Lower lobe of right lung (tissue), 2 donors: ENCODE results near the gene MARVELD3. TPM values are rescaled to one million over a fixed set of nuclear protein-coding genes. Genes with fewer than 3 reads are reported as not detected.
"Not testable (repeated sequence)": the region's sequence is repeated elsewhere in the genome, so short reads cannot be mapped to it uniquely, and the experiment has no call there.

Source experiments
- ATAC-seq, 2 donors: fragments of 200-7000 bp; cut with Tn5 transposase; one replicate each; pipeline ENCODE4 v1.9.1; 2020 to 2022; ENCODE audit warnings: mild to moderate bottlenecking in 2 of 2, moderate library complexity in 2 of 2
- DNase-seq: peaks from one replicate; pipeline ENCODE4 v3.0.0-alpha.2; 2020
- H3K27ac ChIP-seq: fragments of 200-600 bp; one replicate; pipeline ENCODE4 v1.8.0; 2022
- H3K27me3 ChIP-seq: fragments of 200-600 bp; one replicate; pipeline ENCODE4 v1.8.0; 2022; ENCODE audit warnings: low read depth
- H3K36me3 ChIP-seq: fragments of 200-600 bp; one replicate; pipeline ENCODE4 v1.8.0; 2022; ENCODE audit warnings: mild to moderate bottlenecking
- H3K4me1 ChIP-seq: fragments of 200-600 bp; one replicate; pipeline ENCODE4 v1.8.0; 2022
- H3K4me3 ChIP-seq: fragments of 200-600 bp; one replicate; pipeline ENCODE4 v1.8.0; 2022; ENCODE audit warnings: mild to moderate bottlenecking
- H3K9me3 ChIP-seq: fragments of 200-600 bp; one replicate; pipeline ENCODE4 v1.8.0; 2022
- intact Hi-C: fragments of 100-400 bp; cut with DNase I; formaldehyde crosslinking; loops from one replicate; pipeline ENCODE4 v1.11.0; 2022
- long read RNA-seq: library from polyadenylated mRNA; unstranded; transcript quantifications from one replicate; pipeline ENCODE4 v2.0.0, GENCODE V29; 2021
- total RNA-seq: library from RNA; stranded (reverse); fragmentation: NEBNext Ultra II Directional; extraction: Animal tissue kit (Norgen Biotek cat#: 25700); gene quantifications from one replicate; pipeline ENCODE4 v1.2.1, GENCODE V29; 2021
- TF ChIP-seq, protein P1 (sequence below): fragments of 200-600 bp; IDR thresholded peaks from one replicate; pipeline ENCODE4 v1.8.0; 2022; ENCODE audit warnings: antibody characterized with exemption, mild to moderate bottlenecking
- donor health status: DM: no; HTN: yes; CAD: no; lungs with severe emphysema.

MARVELD3 gene, protein sequence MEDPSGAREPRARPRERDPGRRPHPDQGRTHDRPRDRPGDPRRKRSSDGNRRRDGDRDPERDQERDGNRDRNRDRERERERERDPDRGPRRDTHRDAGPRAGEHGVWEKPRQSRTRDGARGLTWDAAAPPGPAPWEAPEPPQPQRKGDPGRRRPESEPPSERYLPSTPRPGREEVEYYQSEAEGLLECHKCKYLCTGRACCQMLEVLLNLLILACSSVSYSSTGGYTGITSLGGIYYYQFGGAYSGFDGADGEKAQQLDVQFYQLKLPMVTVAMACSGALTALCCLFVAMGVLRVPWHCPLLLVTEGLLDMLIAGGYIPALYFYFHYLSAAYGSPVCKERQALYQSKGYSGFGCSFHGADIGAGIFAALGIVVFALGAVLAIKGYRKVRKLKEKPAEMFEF
- 6.7 TPM for total RNA-seq
- long read RNA-seq, transcript MARVELD3-202 (3 exons, 2,214 nt), result major isoform, 14 of 22 reads
- long read RNA-seq, partial matches to known transcripts, result 0 of 22 reads
- long read RNA-seq, other reads (novel, unspliced or antisense), result 1 of 22 reads

DNA sequence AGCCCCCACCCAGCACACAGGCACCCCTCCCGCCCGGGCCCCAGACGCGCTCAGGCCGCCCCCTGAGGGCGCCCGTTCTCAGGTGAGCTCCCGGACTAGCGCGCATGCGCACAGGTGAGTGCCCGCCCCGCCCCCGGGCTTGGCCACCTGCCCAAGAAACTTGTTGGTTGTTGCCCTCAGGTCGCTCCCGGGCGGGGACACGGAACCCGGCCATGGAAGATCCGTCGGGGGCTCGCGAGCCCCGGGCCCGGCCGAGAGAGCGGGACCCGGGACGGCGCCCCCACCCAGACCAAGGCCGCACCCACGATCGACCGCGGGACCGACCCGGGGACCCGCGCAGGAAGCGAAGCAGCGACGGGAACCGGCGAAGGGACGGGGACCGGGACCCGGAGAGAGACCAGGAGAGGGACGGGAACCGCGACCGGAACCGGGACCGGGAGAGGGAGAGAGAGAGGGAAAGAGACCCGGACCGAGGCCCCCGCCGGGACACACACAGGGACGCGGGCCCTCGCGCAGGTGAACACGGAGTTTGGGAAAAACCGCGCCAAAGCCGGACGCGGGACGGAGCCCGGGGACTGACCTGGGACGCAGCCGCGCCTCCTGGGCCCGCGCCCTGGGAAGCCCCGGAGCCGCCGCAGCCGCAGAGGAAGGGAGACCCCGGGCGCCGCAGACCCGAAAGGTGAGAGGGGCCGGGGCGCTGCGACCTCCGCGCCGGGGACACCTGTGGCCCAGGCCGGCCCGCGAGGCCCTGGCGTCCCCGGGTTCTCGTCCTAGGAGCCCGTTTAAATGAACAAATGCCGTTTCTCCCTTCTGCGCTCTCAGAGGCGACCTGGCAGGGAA, at the start of gene MARVELD3:
Gene MARVELD3 (plus strand): TSS at position 167 of the 840 bp plus-strand sequence. CDS start 46 bp downstream, at position 213.
- Histone ChIP-seq H3K27me3 (peaks cover 29% of the 10 kb centered on the region), H3K4me3 (peak within 1 kb of the TSS; percentile 65), H3K36me3 (no peaks in the 10 kb centered on the region), H3K27ac (peak within 1 kb of the TSS; percentile 56), H3K4me1 (peaks cover 8% of the 10 kb centered on the region), H3K9me3 (no peaks in the 10 kb centered on the region)
- TF ChIP-seq, protein P1, sequence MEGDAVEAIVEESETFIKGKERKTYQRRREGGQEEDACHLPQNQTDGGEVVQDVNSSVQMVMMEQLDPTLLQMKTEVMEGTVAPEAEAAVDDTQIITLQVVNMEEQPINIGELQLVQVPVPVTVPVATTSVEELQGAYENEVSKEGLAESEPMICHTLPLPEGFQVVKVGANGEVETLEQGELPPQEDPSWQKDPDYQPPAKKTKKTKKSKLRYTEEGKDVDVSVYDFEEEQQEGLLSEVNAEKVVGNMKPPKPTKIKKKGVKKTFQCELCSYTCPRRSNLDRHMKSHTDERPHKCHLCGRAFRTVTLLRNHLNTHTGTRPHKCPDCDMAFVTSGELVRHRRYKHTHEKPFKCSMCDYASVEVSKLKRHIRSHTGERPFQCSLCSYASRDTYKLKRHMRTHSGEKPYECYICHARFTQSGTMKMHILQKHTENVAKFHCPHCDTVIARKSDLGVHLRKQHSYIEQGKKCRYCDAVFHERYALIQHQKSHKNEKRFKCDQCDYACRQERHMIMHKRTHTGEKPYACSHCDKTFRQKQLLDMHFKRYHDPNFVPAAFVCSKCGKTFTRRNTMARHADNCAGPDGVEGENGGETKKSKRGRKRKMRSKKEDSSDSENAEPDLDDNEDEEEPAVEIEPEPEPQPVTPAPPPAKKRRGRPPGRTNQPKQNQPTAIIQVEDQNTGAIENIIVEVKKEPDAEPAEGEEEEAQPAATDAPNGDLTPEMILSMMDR, result no peak
- intact Hi-C loops, result no loop called here
- DNase-seq, result peak; percentile 88
- peak; percentile 81 to 91 for ATAC-seq

GRCh38 chr16:71576971-71577370, 49.0 kb upstream of the MARVELD3 start, which contains the start of gene TAT:
Gene TAT, minus strand, starts transcription at chr16:71577092. Its CDS starts 677 bp downstream, at chr16:71576415.
- ATAC-seq, result no peak
- Histone ChIP-seq H3K4me1 (no peaks in the 10 kb centered on the region), H3K4me3 (no peak within 1 kb of the TSS), H3K36me3 (no peaks in the 10 kb centered on the region), H3K27me3 (no peaks in the 10 kb centered on the region), H3K27ac (no peak within 1 kb of the TSS), H3K9me3 (no peaks in the 10 kb centered on the region)
- no peak for DNase-seq
- intact Hi-C loops, result no loop called here
- TF ChIP-seq, protein P1, result no peak

DNA sequence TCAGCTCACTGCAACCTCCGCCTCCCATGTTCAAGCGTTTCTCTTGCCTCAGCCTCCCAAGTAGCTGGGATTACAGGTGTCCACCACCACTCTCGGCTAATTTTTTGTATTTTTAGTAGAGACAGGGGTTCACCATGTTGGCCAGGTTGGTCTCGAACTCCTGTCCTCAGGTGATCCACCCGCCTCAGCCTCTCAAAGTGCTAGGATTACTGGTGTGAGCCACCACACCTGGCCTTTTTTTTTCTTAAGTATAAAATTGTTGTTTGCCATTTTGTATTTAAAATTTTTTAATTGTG, 43.5 kb upstream of the MARVELD3 start:
- intact Hi-C loops, H3K9me3 ChIP-seq, H3K4me3 ChIP-seq, H3K36me3 ChIP-seq, H3K27me3 ChIP-seq, ATAC-seq, H3K27ac ChIP-seq, DNase-seq, H3K4me1 ChIP-seq: not testable (repeated sequence)

DNA sequence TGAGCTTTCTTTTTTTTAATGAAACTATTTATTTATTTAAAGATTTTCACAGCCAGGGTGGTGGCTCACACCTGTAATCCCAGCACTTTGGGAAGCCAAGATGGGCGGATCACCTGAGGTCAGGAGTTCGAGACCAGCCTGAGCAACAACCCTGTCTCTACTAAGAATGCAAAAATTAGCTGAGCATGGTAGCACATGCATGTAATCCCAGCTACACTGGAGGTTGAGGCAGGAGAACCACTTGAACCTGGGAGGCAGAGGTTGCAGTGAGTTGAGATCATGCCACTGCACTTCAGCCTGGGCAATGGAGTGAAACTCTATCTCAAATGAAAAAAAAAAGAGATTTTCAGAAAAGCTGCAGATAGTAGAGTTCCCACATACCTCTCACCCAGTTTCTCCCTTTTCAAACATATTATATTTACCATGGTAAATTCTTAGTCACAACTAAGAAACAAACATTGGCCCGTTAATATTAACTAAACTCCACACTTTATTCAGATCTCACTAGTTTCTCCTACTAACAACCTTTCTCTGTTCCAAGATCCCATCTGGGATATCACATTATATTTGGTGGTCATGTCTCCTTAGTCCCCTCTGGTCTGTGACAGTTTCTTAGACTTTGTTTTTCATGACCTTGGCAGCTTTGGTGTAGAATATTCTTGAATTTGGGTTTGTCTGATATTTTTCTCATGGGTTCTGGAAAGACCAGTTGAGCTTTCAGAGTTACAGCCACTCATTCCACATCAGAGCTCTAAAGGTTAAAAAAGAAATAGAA, 41.3 kb upstream of the MARVELD3 start:
- Histone ChIP-seq H3K9me3 (no peaks in the 10 kb centered on the region), H3K27me3 (no peaks in the 10 kb centered on the region), H3K4me3 (no peak overlapping the region), H3K4me1 (no peaks in the 10 kb centered on the region), H3K36me3 (no peaks in the 10 kb centered on the region), H3K27ac (no peak overlapping the region)
- TF ChIP-seq, protein P1, result no peak
- intact Hi-C loops, result no loop called here
- no peak for ATAC-seq
- no peak for DNase-seq

DNA sequence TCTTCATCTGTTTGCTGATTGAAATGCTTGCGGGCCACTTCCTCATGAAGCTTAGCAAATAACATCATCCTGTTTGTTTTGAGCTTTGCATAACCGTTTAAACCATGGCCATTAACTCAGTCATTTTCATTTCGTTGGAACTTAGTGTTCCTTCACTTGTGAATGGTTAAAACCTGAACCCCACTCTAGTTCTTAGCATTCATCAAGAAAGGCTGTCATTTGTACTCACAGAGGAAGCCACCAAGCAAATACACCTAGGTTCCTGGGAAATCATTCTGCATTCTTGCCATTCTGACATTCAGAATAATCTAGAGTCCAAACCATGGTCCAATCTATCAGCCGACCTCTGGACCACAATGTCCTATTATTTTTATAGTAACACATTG, 40.7 kb upstream of the MARVELD3 start:
- Histone ChIP-seq H3K4me3 (no peak overlapping the region), H3K27me3 (no peaks in the 10 kb centered on the region), H3K4me1 (no peaks in the 10 kb centered on the region), H3K9me3 (no peaks in the 10 kb centered on the region), H3K36me3 (no peaks in the 10 kb centered on the region), H3K27ac (no peak overlapping the region)
- peak in 1 of 2 donors; percentile 45 for ATAC-seq
- TF ChIP-seq, protein P1, result no peak
- intact Hi-C loops, result no loop called here
- no peak for DNase-seq

- H3K36me3 ChIP-seq, H3K27me3 ChIP-seq, H3K4me3 ChIP-seq, intact Hi-C loops, DNase-seq, ATAC-seq, H3K9me3 ChIP-seq, H3K4me1 ChIP-seq, H3K27ac ChIP-seq: not testable (repeated sequence)
Observed at GRCh38 chr16:71589334-71589733, 36.6 kb upstream of the MARVELD3 start.

GRCh38 chr16:71590071-71590470, 35.9 kb upstream of the MARVELD3 start:
- H3K9me3 ChIP-seq, H3K27ac ChIP-seq, H3K4me1 ChIP-seq, H3K27me3 ChIP-seq, H3K4me3 ChIP-seq, ATAC-seq, intact Hi-C loops, DNase-seq, H3K36me3 ChIP-seq: not testable (repeated sequence)
